ENCODE data around the gene LRRTM4.

DNA sequence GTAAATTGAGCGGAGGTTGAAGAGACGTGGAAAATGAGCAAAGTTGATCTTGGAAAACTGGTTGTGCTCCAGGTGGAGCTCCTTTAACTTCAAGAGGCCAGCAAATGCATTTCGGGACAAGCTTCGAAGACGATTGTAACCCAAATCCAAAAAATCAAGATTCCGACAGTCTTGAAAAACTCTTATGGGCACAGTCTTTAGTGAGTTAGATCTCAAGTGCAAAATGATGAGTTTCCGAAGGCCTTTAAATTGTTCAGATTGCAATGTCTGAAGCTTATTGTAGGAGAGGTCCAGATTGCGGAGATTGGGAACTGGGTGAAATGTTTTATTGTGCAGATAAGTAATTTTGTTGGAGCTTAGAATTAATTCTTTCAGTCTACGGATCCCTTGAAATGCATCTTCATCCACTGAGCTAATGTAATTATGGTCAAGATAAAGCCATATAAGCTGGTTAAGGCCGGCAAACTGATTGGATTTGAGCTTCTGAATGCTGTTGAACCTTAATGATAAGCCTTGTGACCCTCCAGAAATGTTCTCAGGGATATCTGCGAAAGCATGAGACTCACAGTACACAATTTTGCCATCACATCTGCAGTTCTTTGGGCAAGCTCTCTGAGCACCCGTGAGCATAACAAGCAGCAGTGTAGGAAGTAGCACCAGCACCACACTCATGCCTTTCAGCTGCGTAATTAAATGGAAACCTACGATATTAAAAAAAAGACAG lies 2.9 kb downstream of the LRRTM4 start:
- TF ChIP-seq POLR2AphosphoS5 (IDR thresholded peaks at IDR 0.05; ENCODE audit: low read depth, low read length) (0 out of 2 replicates have a peak, but pooled peaks have one; percentile 7), TAF1 (IDR thresholded peaks at IDR 0.05; ENCODE audit: borderline replicate concordance, insufficient read depth, low read length) (no peak)
